K562 (cell line): Measurements from ENCODE around the gene TP53BP2. TPM values are rescaled to one million over a fixed set of nuclear protein-coding genes. Genes with fewer than 3 reads are reported as not detected.

ENCODE experiments used
- C11orf30 ChIP-seq: fragments of 450-650 bp; IDR thresholded peaks from 2 replicates; pipeline ENCODE4 v1.6.1; 2016; ENCODE audit warnings: low read depth, mild to moderate bottlenecking
- DMBX1 ChIP-seq: fragments of 250-450 bp; sonication (Bioruptor Pico); IDR thresholded peaks from 2 replicates; pipeline ENCODE4 v1.8.0; 2022; ENCODE audit warnings: inconsistent platforms, mild to moderate bottlenecking, moderate library complexity, borderline replicate concordance
- E2F8 ChIP-seq: fragments of 450-650 bp; IDR thresholded peaks from 2 replicates; pipeline ENCODE4 v1.7.1; 2018; ENCODE audit warnings: mild to moderate bottlenecking, low read depth; ENCODE audit not compliant: partially characterized antibody
- KLF1 ChIP-seq: fragments of 450-650 bp; IDR thresholded peaks from 2 replicates; pipeline ENCODE4 v1.6.1; 2016; ENCODE audit warnings: missing genetic modification characterization, missing compliant biosample characterization
- POLR2H ChIP-seq: IDR thresholded peaks from 2 replicates; pipeline ENCODE4 v1.6.1; 2016; ENCODE audit warnings: missing genetic modification characterization, low read depth, mild to moderate bottlenecking, control low read depth, missing compliant biosample characterization, moderate library complexity
- PTRF ChIP-seq: fragments of 450-650 bp; IDR thresholded peaks from 2 replicates; pipeline ENCODE4 v1.6.1; 2016; ENCODE audit warnings: mild to moderate bottlenecking, missing genetic modification characterization, missing compliant biosample characterization
- PYGO2 ChIP-seq: fragments of 450-650 bp; IDR thresholded peaks from 2 replicates; pipeline ENCODE4 v1.6.1; 2016; ENCODE audit warnings: mild to moderate bottlenecking, missing genetic modification characterization, moderate library complexity, missing compliant biosample characterization
- STAG1 ChIP-seq: sonication (generic); formaldehyde crosslinking; IDR thresholded peaks from 2 replicates; pipeline ENCODE4 v1.5.0; 2020; ENCODE audit warnings: missing genetic modification reagents, borderline replicate concordance
- TAF7 ChIP-seq: fragments of 450-650 bp; IDR thresholded peaks from 2 replicates; pipeline ENCODE4 v1.6.1; 2016; ENCODE audit warnings: missing genetic modification characterization, missing compliant biosample characterization
- ZNF445 ChIP-seq: fragments of 250-450 bp; sonication (Bioruptor Pico); IDR thresholded peaks from 2 replicates; pipeline ENCODE4 v1.4.0; 2020; ENCODE audit warnings: low read depth, mild to moderate bottlenecking, moderate library complexity
- ZNF76 ChIP-seq: fragments of 250-450 bp; sonication (Bioruptor Pico); IDR thresholded peaks from 2 replicates; pipeline ENCODE4 v1.4.0; 2020; ENCODE audit warnings: mild to moderate bottlenecking, moderate library complexity, borderline replicate concordance
- polyA plus RNA-seq, 8 experiments: library from polyadenylated mRNA; depleted of rRNA in 4 of 8; stranded (reverse) in 5 of 8; unstranded in 3 of 8; fragments of >200 nt; fragmentation: Nextera tagmentation in 2 of 8; fragmentation: Illumina TruSeq in 1 of 8; extraction: Ambion mirVana in 2 of 8; extraction: Trizol in 1 of 8; gene quantifications; 2 replicates each; pipeline versions ENCODE4 v1.2.1 to v1.2.3, GENCODE V29; 2011 to 2014; ENCODE audit warnings: inconsistent platforms in 1 of 8, missing spikeins in 1 of 8
- total RNA-seq, 7 experiments: library from RNA; depleted of rRNA in 6 of 7; stranded (reverse); fragments of >200 nt in 6 of 7; fragmentation: Illumina TruSeq in 2 of 7; extraction: Trizol in 2 of 7; gene quantifications; 2 replicates each; pipeline versions ENCODE4 v1.2.1 to v1.2.3, GENCODE V29; 2011 to 2021; ENCODE audit warnings: low replicate concordance in 1 of 7

Gene TP53BP2
- total and polyA plus RNA-seq, 9 of the 15 experiments (the other 6 are each of a cell fraction or from before 2014, with no cell fraction given): 17.0 to 69.6 (median 40.1) TPM

- TF ChIP-seq ZNF76: peak; percentile 55; the same call in 1 of the 2 replicates
- no peak for TF ChIP-seq E2F8
- no peak for TF ChIP-seq C11orf30
- TF ChIP-seq KLF1 (tag): no peak
- TF ChIP-seq PTRF (tag): peak; percentile 95
- peak; percentile 98 for TF ChIP-seq DMBX1
- TF ChIP-seq STAG1 (CRISPR knock-in tag): no peak
- TF ChIP-seq POLR2H (tag): peak; percentile 21; the same call in 1 of the 2 replicates
- TF ChIP-seq PYGO2 (tag): peak; percentile 87
- 0 out of 2 replicates have a peak, but pooled peaks have one; percentile 69 for TF ChIP-seq ZNF445 (CRISPR knock-in tag)
- TF ChIP-seq TAF7 (tag): peak; percentile 35; the same call in 1 of the 2 replicates
Measured at GRCh38 chr1:223784541-223784940, 61.2 kb downstream of the TP53BP2 start (continued).
